Sigmoid colon (tissue), 4 donors: Measurements from ENCODE around the gene RAI2.

Source experiments
- EP300 ChIP-seq, 4 donors: sonication (generic); formaldehyde crosslinking; IDR thresholded peaks; one replicate each; pipeline ENCODE4 v1.6.1; 2017; ENCODE audit warnings: antibody characterized with exemption in 4 of 4
- POLR2A ChIP-seq, 2 donors: fragments of 450-650 bp; IDR thresholded peaks; one replicate each; pipeline ENCODE4 v1.6.1; 2016; ENCODE audit warnings: antibody characterized with exemption in 2 of 2, mild to moderate bottlenecking in 2 of 2, moderate library complexity in 2 of 2
- POLR2AphosphoS5 ChIP-seq, 4 donors: sonication (generic); formaldehyde crosslinking; IDR thresholded peaks; one replicate each; pipeline ENCODE4 v1.6.1; 2017; ENCODE audit warnings: antibody characterized with exemption in 4 of 4
- TF ChIP-seq, protein P1 (sequence below), 4 experiments: fragments of 450-650 bp in 3 of 4; fragments of 200-600 bp in 1 of 4; IDR thresholded peaks; one replicate each; pipeline ENCODE4 v1.5.1; 2016 to 2019; ENCODE audit warnings: antibody characterized with exemption in 4 of 4, mild to moderate bottlenecking in 3 of 4, moderate library complexity in 2 of 4

DNA sequence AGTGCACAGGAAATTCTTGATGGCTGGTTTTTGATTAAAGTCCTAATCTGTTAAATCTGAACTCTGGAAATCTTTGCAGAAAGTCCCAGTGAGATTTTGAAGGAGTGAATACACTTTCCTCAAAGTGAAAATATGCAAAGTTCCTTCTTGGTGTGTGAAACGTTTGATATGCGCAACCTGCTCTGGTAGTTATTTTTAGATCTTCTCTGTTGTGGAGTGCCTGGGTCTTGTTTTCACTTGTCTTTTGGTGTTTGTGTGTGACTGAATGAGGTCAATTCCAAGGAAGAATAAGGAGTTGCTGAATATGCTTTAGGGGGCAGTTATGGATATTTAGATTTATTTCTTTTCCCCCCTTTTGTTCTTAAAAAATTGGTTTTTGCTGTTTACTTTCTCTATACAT lies 82.1 kb downstream of the RAI2 start:
- no peak for TF ChIP-seq POLR2A (IDR thresholded peaks at IDR 0.05)
- TF ChIP-seq EP300 (IDR thresholded peaks at IDR 0.05) = no peak
- TF ChIP-seq, protein P1, sequence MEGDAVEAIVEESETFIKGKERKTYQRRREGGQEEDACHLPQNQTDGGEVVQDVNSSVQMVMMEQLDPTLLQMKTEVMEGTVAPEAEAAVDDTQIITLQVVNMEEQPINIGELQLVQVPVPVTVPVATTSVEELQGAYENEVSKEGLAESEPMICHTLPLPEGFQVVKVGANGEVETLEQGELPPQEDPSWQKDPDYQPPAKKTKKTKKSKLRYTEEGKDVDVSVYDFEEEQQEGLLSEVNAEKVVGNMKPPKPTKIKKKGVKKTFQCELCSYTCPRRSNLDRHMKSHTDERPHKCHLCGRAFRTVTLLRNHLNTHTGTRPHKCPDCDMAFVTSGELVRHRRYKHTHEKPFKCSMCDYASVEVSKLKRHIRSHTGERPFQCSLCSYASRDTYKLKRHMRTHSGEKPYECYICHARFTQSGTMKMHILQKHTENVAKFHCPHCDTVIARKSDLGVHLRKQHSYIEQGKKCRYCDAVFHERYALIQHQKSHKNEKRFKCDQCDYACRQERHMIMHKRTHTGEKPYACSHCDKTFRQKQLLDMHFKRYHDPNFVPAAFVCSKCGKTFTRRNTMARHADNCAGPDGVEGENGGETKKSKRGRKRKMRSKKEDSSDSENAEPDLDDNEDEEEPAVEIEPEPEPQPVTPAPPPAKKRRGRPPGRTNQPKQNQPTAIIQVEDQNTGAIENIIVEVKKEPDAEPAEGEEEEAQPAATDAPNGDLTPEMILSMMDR (IDR thresholded peaks at IDR 0.05) = no peak
- no peak for TF ChIP-seq POLR2AphosphoS5 (IDR thresholded peaks at IDR 0.05)
